Endothelial cell of umbilical vein (primary cell): ENCODE results near the gene CNTNAP4. TPM values are rescaled to one million over a fixed set of nuclear protein-coding genes. Genes with fewer than 3 reads are reported as not detected.

Experiments
- BruUV-seq: library from RNA; stranded (reverse); fragments of 400-500 nt; replicated peaks from 2 replicates; lab custom pipeline; 2021; lab: Mats Ljungman, UMichigan
- CTCF ChIA-PET: fragments of 300-600, 350-600 bp; sonication (Branson Sonifier 250); formaldehyde crosslinking; loops from one replicate; lab custom pipeline; 2021; ENCODE audit warnings: antibody characterized with exemption, inconsistent platforms; lab: Charles Lee
- POLR2A ChIA-PET: fragments of 300-600, 350-600 bp; sonication (Branson Sonifier 250); formaldehyde crosslinking; loops from one replicate; lab custom pipeline; 2021; ENCODE audit warnings: antibody characterized with exemption, inconsistent platforms; lab: Charles Lee
- DNase-seq: peaks from one replicate; pipeline ENCODE4 v3.0.0-alpha.2; 2011; ENCODE audit warnings: low read depth, low spot score
- FAIRE-seq: peaks from 2 replicates; lab custom pipeline; 2011; peaks lifted over from hg19 to GRCh38; lab: Jason Lieb, UNC
- H2AFZ ChIP-seq: 2 replicates; pipeline ENCODE4 v1.6.0; 2012; ENCODE audit warnings: low read depth, low read length, control low read depth, inconsistent platforms
- H3K27ac ChIP-seq: 2 replicates; pipeline ENCODE4 v1.5.1; 2011; ENCODE audit warnings: low read depth, mild to moderate bottlenecking, control low read depth, low read length, moderate library complexity; ENCODE audit not compliant: insufficient read depth
- H3K27me3 ChIP-seq, 2 experiments: 2 replicates each; pipeline versions ENCODE4 v1.6.0 to v1.6.1; 2011; ENCODE audit warnings: low read length in 2 of 2, mixed read lengths in 1 of 2; ENCODE audit not compliant: control insufficient read depth in 2 of 2, insufficient read depth in 2 of 2
- H3K36me3 ChIP-seq, 2 experiments: 2 replicates in 1 of 2; 3 replicates in 1 of 2; pipeline ENCODE4 v1.5.1; 2011; ENCODE audit warnings: low read length in 2 of 2, mild to moderate bottlenecking in 1 of 2, moderate library complexity in 1 of 2; ENCODE audit not compliant: control insufficient read depth in 2 of 2, insufficient read depth in 2 of 2; ENCODE audit errors: extremely low read depth in 1 of 2
- H3K4me1 ChIP-seq: 3 replicates; pipeline ENCODE4 v1.5.1; 2011; ENCODE audit warnings: mild to moderate bottlenecking, low read length; ENCODE audit not compliant: control insufficient read depth, insufficient read depth; ENCODE audit errors: extremely low read depth
- H3K4me2 ChIP-seq: 2 replicates; pipeline ENCODE4 v1.6.1; 2011; ENCODE audit warnings: low read length, control low read depth, mixed read lengths; ENCODE audit not compliant: insufficient read depth
- H3K4me3 ChIP-seq, 3 experiments: fragments of 200-600 bp in 1 of 3; sonication (generic), shearing (Covaris generic) in 1 of 3; replicated peaks in 1 of 3; 2 replicates each; pipeline ENCODE4 v1.5.1; 2011 to 2016; ENCODE audit warnings: control low read depth in 3 of 3, low read length in 3 of 3, mild to moderate bottlenecking in 2 of 3, inconsistent platforms in 1 of 3, low read depth in 1 of 3, moderate library complexity in 1 of 3; ENCODE audit not compliant: insufficient read depth in 1 of 3
- H3K79me2 ChIP-seq: 2 replicates; pipeline ENCODE4 v1.6.0; 2012; ENCODE audit warnings: low read length, inconsistent platforms; ENCODE audit not compliant: control insufficient read depth, insufficient read depth
- H3K9ac ChIP-seq: replicated peaks from 2 replicates; pipeline ENCODE3; 2011; ENCODE audit warnings: low read length, control low read depth; ENCODE audit not compliant: insufficient read depth; ENCODE audit errors: extremely low read depth
- H3K9me1 ChIP-seq: replicated peaks from 3 replicates; pipeline ENCODE4 v1.6.0; 2011; ENCODE audit warnings: mild to moderate bottlenecking, low read length; ENCODE audit not compliant: control insufficient read depth, insufficient read depth; ENCODE audit errors: extremely low read depth
- H3K9me3 ChIP-seq: replicated peaks from 2 replicates; pipeline ENCODE4 v1.5.1; 2012; ENCODE audit warnings: low read length, inconsistent platforms; ENCODE audit not compliant: control insufficient read depth, insufficient read depth
- H4K20me1 ChIP-seq: replicated peaks from 2 replicates; pipeline ENCODE3; 2011; ENCODE audit warnings: mild to moderate bottlenecking, low read length; ENCODE audit not compliant: control insufficient read depth, insufficient read depth; ENCODE audit errors: extremely low read depth
- CTCF ChIP-seq, 2 donors: IDR thresholded peaks; 1 replicate in 1 of 2; 2 replicates in 1 of 2; pipeline ENCODE4 v1.5.1; 2011; ENCODE audit warnings: low read length in 2 of 2, mild to moderate bottlenecking in 2 of 2, moderate library complexity in 2 of 2, control low read depth in 1 of 2, inconsistent platforms in 1 of 2, low read depth in 1 of 2; ENCODE audit not compliant: insufficient read depth in 1 of 2; ENCODE audit errors: extremely low read depth in 1 of 2
- EZH2 ChIP-seq: IDR thresholded peaks from 2 replicates; pipeline ENCODE4 v1.6.1; 2012; ENCODE audit warnings: borderline replicate concordance, low read depth, mild to moderate bottlenecking, moderate library complexity, low read length, inconsistent platforms; ENCODE audit not compliant: severe bottlenecking
- FOS ChIP-seq: IDR thresholded peaks from 2 replicates; pipeline ENCODE4 v1.6.1; 2011; ENCODE audit warnings: mild to moderate bottlenecking, low read length, moderate library complexity, borderline replicate concordance; ENCODE audit not compliant: insufficient read depth
- GATA2 ChIP-seq: IDR thresholded peaks from 2 replicates; pipeline ENCODE4 v1.7.0; 2011; ENCODE audit warnings: low read depth, mild to moderate bottlenecking, moderate library complexity, mixed read lengths, low read length; ENCODE audit not compliant: insufficient read length, insufficient read depth
- JUN ChIP-seq: IDR thresholded peaks from 2 replicates; pipeline ENCODE4 v1.6.1; 2011; ENCODE audit warnings: borderline replicate concordance, low read depth; ENCODE audit not compliant: insufficient read length, insufficient read depth
- MAX ChIP-seq: IDR thresholded peaks from 2 replicates; pipeline ENCODE4 v1.6.1; 2011; ENCODE audit not compliant: insufficient read depth, insufficient read length
- MYC ChIP-seq: IDR thresholded peaks from one replicate; pipeline ENCODE4 v1.6.1; 2011; ENCODE audit warnings: mild to moderate bottlenecking, low read depth, low read length
- POLR2A ChIP-seq: IDR thresholded peaks from 2 replicates; pipeline ENCODE4 v1.6.1; 2012; ENCODE audit warnings: low read depth, mild to moderate bottlenecking, control low read depth, low read length
- POLR2AphosphoS5 ChIP-seq: IDR thresholded peaks from 2 replicates; pipeline ENCODE4 v1.6.1; 2012; ENCODE audit warnings: low read depth, mild to moderate bottlenecking, control low read depth, low read length, moderate library complexity; ENCODE audit not compliant: insufficient read depth
- dilution Hi-C: fragments of 300-500 bp; cut with MboI; formaldehyde crosslinking; loops from one replicate; pipeline ENCODE4 v1.15.0; 2019; ENCODE audit warnings: low sequenced_read_pairs; ENCODE audit not compliant: extremely low pct_ligation_motif_present
- intact Hi-C: fragments of 100-400 bp; cut with micrococcal nuclease; formaldehyde crosslinking; loops from one replicate; pipeline ENCODE4 v1.10.0; 2022
- polyA plus RNA-seq, 4 experiments: library from polyadenylated mRNA; depleted of rRNA in 3 of 4; stranded (reverse) in 3 of 4; unstranded in 1 of 4; fragments of >200 nt; gene quantifications; 2 replicates each; pipeline versions ENCODE4 v1.2.1 to v1.2.3, GENCODE V29; 2011 to 2012; ENCODE audit warnings: missing spikeins in 1 of 4
- total RNA-seq: library from RNA; stranded (reverse); gene quantifications from 2 replicates; pipeline ENCODE4 v1.2.3, GENCODE V29; 2021

Gene CNTNAP4
- total and polyA plus RNA-seq, 2 donors (not counting 3 experiments of a cell fraction or from before 2014, with no cell fraction given), result not detected

- no peak for DNase-seq
- Histone ChIP-seq H3K4me1 (no peaks in the 10 kb centered on the region), H3K36me3 (no peaks in the 10 kb centered on the region), H2AFZ (no peak overlapping the region), H4K20me1 (no peaks in the 10 kb centered on the region), H3K9me1 (no peaks in the 10 kb centered on the region), H3K4me2 (no peak overlapping the region), H3K4me3 (no peak overlapping the region), H3K27me3 (no peaks in the 10 kb centered on the region), H3K79me2 (no peaks in the 10 kb centered on the region), H3K9me3 (peaks cover 3% of the 10 kb centered on the region), H3K9ac (no peak overlapping the region), H3K27ac (no peak overlapping the region)
- no peak for FAIRE-seq
- intact Hi-C loops (no loop called here), dilution Hi-C loops (no loop called here)
- TF ChIP-seq CTCF (IDR thresholded peaks at IDR 0.05; ENCODE audit: extremely low read depth in 1 of 2, insufficient read depth in 1 of 2, low read depth in 1 of 2, low read length in 2 of 2) (no peak), MYC (no peak), EZH2 (no peak), POLR2AphosphoS5 (no peak), POLR2A (no peak), GATA2 (no peak), FOS (no peak), JUN (no peak), MAX (no peak)
- ChIA-PET POLR2A (no interaction called here), CTCF (no interaction called here)
- BruUV-seq, result no TSS peak
Observed at GRCh38 chr16:76474048-76474447, 196.8 kb downstream of the CNTNAP4 start.
